Fibroblast of the aortic adventitia (primary cell): Measurements from ENCODE around the gene TBC1D25. TPM values are rescaled to one million over a fixed set of nuclear protein-coding genes. Genes with fewer than 3 reads are reported as not detected.
A peak's percentile ranks its signal among the peaks of the same experiment; 100 is the strongest.

ENCODE experiments used
- DNase-seq: peaks from one replicate; pipeline ENCODE4 v3.0.0-alpha.2; 2010; ENCODE audit warnings: low read depth
- H3K4me3 ChIP-seq: 2 replicates; pipeline ENCODE4 v1.5.1; 2011; ENCODE audit warnings: low read depth, mild to moderate bottlenecking, control low read depth, low read length, moderate library complexity
- CTCF ChIP-seq: IDR thresholded peaks from 2 replicates; pipeline ENCODE4 v1.5.1; 2011; ENCODE audit warnings: mild to moderate bottlenecking, low read length, control low read depth, inconsistent platforms; ENCODE audit not compliant: insufficient read depth
- total RNA-seq: library from RNA; depleted of rRNA; stranded (reverse); fragments of >200 nt; gene quantifications from 2 replicates; pipeline ENCODE4 v1.2.3, GENCODE V29; 2012; ENCODE audit warnings: low replicate concordance

Gene TBC1D25
- total RNA-seq, 1 donor: 8.0 TPM

- no peak for TF ChIP-seq CTCF
- no peak for DNase-seq
- H3K4me3 ChIP-seq: no peak overlapping the region
Observed at GRCh38 chrX:48496660-48497059, 42.9 kb upstream of the TBC1D25 start.

- TF ChIP-seq CTCF: no peak
- no peak overlapping the region for H3K4me3 ChIP-seq
- DNase-seq: no peak
Observed at GRCh38 chrX:48497871-48498270, 41.6 kb upstream of the TBC1D25 start.

GRCh38 chrX:48498374-48498809 lies 41.1 kb upstream of the TBC1D25 start:
- no peak overlapping the region for H3K4me3 ChIP-seq
- peak; percentile 63 for DNase-seq
- TF ChIP-seq CTCF: no peak

- no peak for DNase-seq
- H3K4me3 ChIP-seq: no peak overlapping the region
- TF ChIP-seq CTCF: no peak
Observed at GRCh38 chrX:48504261-48504660, 35.3 kb upstream of the TBC1D25 start.

- H3K4me3 ChIP-seq: no peak overlapping the region
- DNase-seq: no peak
- TF ChIP-seq CTCF: no peak
Observed at GRCh38 chrX:48505481-48505880, 34.0 kb upstream of the TBC1D25 start.

- TF ChIP-seq CTCF: no peak
- no peak overlapping the region for H3K4me3 ChIP-seq
Observed at GRCh38 chrX:48507246-48507645, 32.3 kb upstream of the TBC1D25 start.

GRCh38 chrX:48508400-48509244 lies 30.9 kb upstream of the TBC1D25 start, which contains the start of gene PORCN:
Gene PORCN (plus strand): TSS chrX:48508992. CDS start chrX:48509821, 829 bp downstream.
- H3K4me3 ChIP-seq: peak within 1 kb of the TSS; percentile 77
- TF ChIP-seq CTCF: no peak
- peak; percentile 47 for DNase-seq

More at GRCh38 chrX:48507246-48507645, 32.3 kb upstream of the TBC1D25 start:
- no peak for DNase-seq
